ENCODE results near the gene CRB1. TPM values are rescaled to one million over a fixed set of nuclear protein-coding genes. Genes with fewer than 3 reads are reported as not detected.

Gene CRB1
- total RNA-seq, 1 experiment from 2014 or later: not detected

- Histone ChIP-seq H4K20me1 (ENCODE audit: insufficient read depth) (no peaks in the 10 kb centered on the region), H3K4me2 (no peak overlapping the region), H3F3A (ENCODE audit: insufficient read depth, low read depth) (no peaks in the 10 kb centered on the region), H2AFZ (no peak overlapping the region), H3K4me1 (replicated peaks; ENCODE audit: insufficient read depth) (no peaks in the 10 kb centered on the region), H3K9me3 (ENCODE audit: insufficient read depth, low read depth) (no peaks in the 10 kb centered on the region), H3K9me2 (ENCODE audit: insufficient read depth) (no peaks in the 10 kb centered on the region), H3K27ac (no peak overlapping the region), H3K36me3 (ENCODE audit: low read depth) (no peaks in the 10 kb centered on the region), H3K4me3 (no peak overlapping the region), H3K27me3 (ENCODE audit: insufficient read depth, low read depth) (no peaks in the 10 kb centered on the region), H3K79me2 (ENCODE audit: low read depth) (no peaks in the 10 kb centered on the region)
- no peak for TF ChIP-seq EZH2 (IDR thresholded peaks at IDR 0.05; ENCODE audit: low read depth)
- TF ChIP-seq CTCF (conservative IDR thresholded peaks at IDR 0.05): no peak
- intact Hi-C loops (cut with micrococcal nuclease; ENCODE audit: unreplicated experiment): no loop called here
- POLR2A ChIA-PET (ENCODE audit: unreplicated experiment): no interaction called here
- CTCF ChIA-PET: no interaction called here
- no TSS peak for BruUV-seq (replicated peaks)
- DNase-seq: no peak
Observed at GRCh38 chr1:197254866-197255265, 13.2 kb upstream of the CRB1 start.

GRCh38 chr1:197264936-197265567 is 3.0 kb upstream of the CRB1 start:
- CTCF ChIA-PET: no interaction called here
- H3K4me1 ChIP-seq (replicated peaks; ENCODE audit: insufficient read depth): no peaks in the 10 kb centered on the region
- no TSS peak for BruUV-seq (replicated peaks)

GRCh38 chr1:197269053-197269452 is 1.0 kb downstream of the CRB1 start:
- H3K9me3 ChIP-seq (ENCODE audit: insufficient read depth, low read depth): no peaks in the 10 kb centered on the region
- no peaks in the 10 kb centered on the region for H3K79me2 ChIP-seq (ENCODE audit: low read depth)
- H3K4me3 ChIP-seq: no peak overlapping the region
- intact Hi-C loops (cut with micrococcal nuclease; ENCODE audit: unreplicated experiment): no loop called here
- no peaks in the 10 kb centered on the region for H3K4me1 ChIP-seq (replicated peaks; ENCODE audit: insufficient read depth)
- H3F3A ChIP-seq (ENCODE audit: insufficient read depth, low read depth): no peaks in the 10 kb centered on the region
- no peaks in the 10 kb centered on the region for H3K9me2 ChIP-seq (ENCODE audit: insufficient read depth)
- no peak overlapping the region for H2AFZ ChIP-seq
- CTCF ChIA-PET: no interaction called here
- no peak for TF ChIP-seq CTCF (conservative IDR thresholded peaks at IDR 0.05)
- TF ChIP-seq EZH2 (IDR thresholded peaks at IDR 0.05; ENCODE audit: low read depth): no peak
- no TSS peak for BruUV-seq (replicated peaks)
- no peaks in the 10 kb centered on the region for H3K36me3 ChIP-seq (ENCODE audit: low read depth)
- no peaks in the 10 kb centered on the region for H4K20me1 ChIP-seq (ENCODE audit: insufficient read depth)
- no peak for DNase-seq
- H3K4me2 ChIP-seq: no peak overlapping the region
- POLR2A ChIA-PET (ENCODE audit: unreplicated experiment): no interaction called here
- H3K27ac ChIP-seq: no peak overlapping the region
- no peaks in the 10 kb centered on the region for H3K27me3 ChIP-seq (ENCODE audit: insufficient read depth, low read depth)

More at GRCh38 chr1:197264936-197265567, 3.0 kb upstream of the CRB1 start:
- Histone ChIP-seq H4K20me1 (ENCODE audit: insufficient read depth) (no peaks in the 10 kb centered on the region), H3K4me2 (no peak overlapping the region), H3K36me3 (ENCODE audit: low read depth) (no peaks in the 10 kb centered on the region), H3K27ac (no peak overlapping the region), H3K4me3 (no peak overlapping the region), H3K27me3 (ENCODE audit: insufficient read depth, low read depth) (no peaks in the 10 kb centered on the region), H3F3A (ENCODE audit: insufficient read depth, low read depth) (no peaks in the 10 kb centered on the region), H3K9me2 (ENCODE audit: insufficient read depth) (no peaks in the 10 kb centered on the region), H2AFZ (no peak overlapping the region), H3K9me3 (ENCODE audit: insufficient read depth, low read depth) (no peaks in the 10 kb centered on the region), H3K79me2 (ENCODE audit: low read depth) (no peaks in the 10 kb centered on the region)
- no peak for TF ChIP-seq EZH2 (IDR thresholded peaks at IDR 0.05; ENCODE audit: low read depth)
- TF ChIP-seq CTCF (conservative IDR thresholded peaks at IDR 0.05): no peak
- intact Hi-C loops (cut with micrococcal nuclease; ENCODE audit: unreplicated experiment): no loop called here
- no peak for DNase-seq
- POLR2A ChIA-PET (ENCODE audit: unreplicated experiment): no interaction called here

All from PC-9 (cell line).